HepG2 (cell line): ENCODE data around the gene SPTBN5. TPM values are rescaled to one million over a fixed set of nuclear protein-coding genes. Genes with fewer than 3 reads are reported as not detected.

Experiments
- FOSL2 ChIP-seq: sonication (generic); formaldehyde crosslinking; IDR thresholded peaks from 2 replicates; pipeline ENCODE4 v1.4.0; 2020; ENCODE audit warnings: missing genetic modification reagents
- HDAC2 ChIP-seq: sonication (generic); formaldehyde crosslinking; IDR thresholded peaks from 2 replicates; pipeline ENCODE4 v1.4.0; 2020; ENCODE audit warnings: missing genetic modification reagents
- HNF4G ChIP-seq, 2 experiments: sonication (generic) in 1 of 2; formaldehyde crosslinking in 1 of 2; IDR thresholded peaks; 2 replicates each; pipeline versions ENCODE4 v1.4.0 to v1.6.1; 2011 to 2020; ENCODE audit warnings: borderline replicate concordance in 2 of 2, low read depth in 2 of 2, mild to moderate bottlenecking in 2 of 2, low read length in 1 of 2, missing genetic modification reagents in 1 of 2, moderate library complexity in 1 of 2
- PAWR ChIP-seq: sonication (generic); formaldehyde crosslinking; IDR thresholded peaks from 2 replicates; pipeline ENCODE4 v1.4.0; 2020; ENCODE audit warnings: missing genetic modification reagents, mild to moderate bottlenecking, borderline replicate concordance
- RXRA ChIP-seq: sonication (generic); formaldehyde crosslinking; IDR thresholded peaks from 2 replicates; pipeline ENCODE4 v1.5.1; 2020; ENCODE audit warnings: missing genetic modification reagents
- SP2 ChIP-seq: sonication (generic); formaldehyde crosslinking; IDR thresholded peaks from 2 replicates; pipeline ENCODE4 v1.5.1; 2020; ENCODE audit warnings: mild to moderate bottlenecking, missing genetic modification reagents
- THAP9 ChIP-seq: sonication (generic); formaldehyde crosslinking; IDR thresholded peaks from 2 replicates; pipeline ENCODE4; 2020; ENCODE audit warnings: missing genetic modification reagents, mild to moderate bottlenecking, borderline replicate concordance
- ZNF335 ChIP-seq: sonication (generic); formaldehyde crosslinking; IDR thresholded peaks from 2 replicates; pipeline ENCODE4 v1.4.0; 2020; ENCODE audit warnings: missing genetic modification reagents
- ZNF570 ChIP-seq: sonication (generic); formaldehyde crosslinking; IDR thresholded peaks from 2 replicates; pipeline ENCODE4 v1.4.0; 2020; ENCODE audit warnings: mild to moderate bottlenecking, missing genetic modification reagents, borderline replicate concordance
- ZNF605 ChIP-seq: sonication (generic); formaldehyde crosslinking; IDR thresholded peaks from 2 replicates; pipeline ENCODE4 v1.8.0; 2022; ENCODE audit warnings: mild to moderate bottlenecking, missing genetic modification reagents
- ZNF646 ChIP-seq: sonication (generic); formaldehyde crosslinking; IDR thresholded peaks from 2 replicates; pipeline ENCODE4 v1.9.0; 2021; ENCODE audit warnings: mild to moderate bottlenecking, missing genetic modification reagents
- ZNF7 ChIP-seq: IDR thresholded peaks from 2 replicates; pipeline ENCODE4 v1.6.1; 2016; ENCODE audit warnings: missing biosample characterization, missing genetic modification reagents
- polyA plus RNA-seq, 8 experiments: library from polyadenylated mRNA; depleted of rRNA in 3 of 8; stranded (reverse) in 7 of 8; unstranded in 1 of 8; fragments of >200 nt; fragmentation: Illumina TruSeq in 4 of 8; extraction: Trizol in 4 of 8; gene quantifications; 2 replicates each; pipeline versions ENCODE4 v1.2.1 to v1.2.3, GENCODE V29; 2011 to 2016; ENCODE audit warnings: low read depth in 4 of 8, missing spikeins in 1 of 8, mixed read lengths in 1 of 8; ENCODE audit not compliant: insufficient read depth in 1 of 8
- total RNA-seq, 5 experiments: library from RNA; depleted of rRNA; stranded (reverse); fragments of >200 nt; fragmentation: Illumina TruSeq; extraction: Trizol; gene quantifications; 2 replicates each; pipeline ENCODE4 v1.2.3, GENCODE V29; 2016; ENCODE audit warnings: low read depth in 1 of 5
- TF ChIP-seq, protein P1 (sequence below): IDR thresholded peaks from 2 replicates; pipeline ENCODE4 v1.6.1; 2016; ENCODE audit warnings: mild to moderate bottlenecking, missing biosample characterization, missing genetic modification reagents
- TF ChIP-seq, protein P2 (sequence below): sonication (generic); formaldehyde crosslinking; IDR thresholded peaks from 2 replicates; pipeline ENCODE4 v1.8.1; 2023; ENCODE audit warnings: mild to moderate bottlenecking, missing genetic modification reagents

SPTBN5 gene
- total and polyA plus RNA-seq, 2 of the 13 experiments (the other 11 are each of a cell fraction or from before 2014, with no cell fraction given): 0.01 to 0.07 TPM

- no peak for TF ChIP-seq ZNF646 (CRISPR knock-in tag)
- TF ChIP-seq ZNF605: no peak
- TF ChIP-seq, protein P1, sequence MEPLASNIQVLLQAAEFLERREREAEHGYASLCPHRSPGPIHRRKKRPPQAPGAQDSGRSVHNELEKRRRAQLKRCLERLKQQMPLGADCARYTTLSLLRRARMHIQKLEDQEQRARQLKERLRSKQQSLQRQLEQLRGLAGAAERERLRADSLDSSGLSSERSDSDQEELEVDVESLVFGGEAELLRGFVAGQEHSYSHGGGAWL (CRISPR knock-in tag): peak; percentile 78
- TF ChIP-seq RXRA (CRISPR knock-in tag): peak; percentile 63; the same call in 1 of the 2 replicates
- TF ChIP-seq THAP9 (CRISPR knock-in tag): no peak
- no peak for TF ChIP-seq ZNF7 (CRISPR knock-in tag)
- TF ChIP-seq ZNF570 (CRISPR knock-in tag): no peak
- TF ChIP-seq PAWR (CRISPR knock-in tag): no peak
- no peak; the same call in none of the 2 replicates for TF ChIP-seq FOSL2 (CRISPR knock-in tag)
- TF ChIP-seq HNF4G (IDR thresholded peaks at IDR 0.05; ENCODE audit: borderline replicate concordance, low read depth, low read length): no peak
- TF ChIP-seq HNF4G (CRISPR knock-in tag; IDR thresholded peaks at IDR 0.05; ENCODE audit: borderline replicate concordance, low read depth): no peak
- TF ChIP-seq, protein P2, sequence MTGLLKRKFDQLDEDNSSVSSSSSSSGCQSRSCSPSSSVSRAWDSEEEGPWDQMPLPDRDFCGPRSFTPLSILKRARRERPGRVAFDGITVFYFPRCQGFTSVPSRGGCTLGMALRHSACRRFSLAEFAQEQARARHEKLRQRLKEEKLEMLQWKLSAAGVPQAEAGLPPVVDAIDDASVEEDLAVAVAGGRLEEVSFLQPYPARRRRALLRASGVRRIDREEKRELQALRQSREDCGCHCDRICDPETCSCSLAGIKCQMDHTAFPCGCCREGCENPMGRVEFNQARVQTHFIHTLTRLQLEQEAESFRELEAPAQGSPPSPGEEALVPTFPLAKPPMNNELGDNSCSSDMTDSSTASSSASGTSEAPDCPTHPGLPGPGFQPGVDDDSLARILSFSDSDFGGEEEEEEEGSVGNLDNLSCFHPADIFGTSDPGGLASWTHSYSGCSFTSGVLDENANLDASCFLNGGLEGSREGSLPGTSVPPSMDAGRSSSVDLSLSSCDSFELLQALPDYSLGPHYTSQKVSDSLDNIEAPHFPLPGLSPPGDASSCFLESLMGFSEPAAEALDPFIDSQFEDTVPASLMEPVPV (CRISPR knock-in tag): peak; percentile 38; the same call in 1 of the 2 replicates
- TF ChIP-seq SP2 (CRISPR knock-in tag): no peak
- no peak for TF ChIP-seq ZNF335 (CRISPR knock-in tag)
- TF ChIP-seq HDAC2: peak; percentile 20; the same call in 1 of the 2 replicates
Observed at GRCh38 chr15:41827880-41828806, 65.7 kb downstream of the SPTBN5 start, which contains the start of gene JMJD7 (continued).
